Measurements from ENCODE around the gene CYP1A2. TPM values are rescaled to one million over a fixed set of nuclear protein-coding genes. Genes with fewer than 3 reads are reported as not detected.

The CYP1A2 gene
- total RNA-seq, 6 donors from 2014 or later: 0.15 to 0.80 TPM; not detected in 4

DNA sequence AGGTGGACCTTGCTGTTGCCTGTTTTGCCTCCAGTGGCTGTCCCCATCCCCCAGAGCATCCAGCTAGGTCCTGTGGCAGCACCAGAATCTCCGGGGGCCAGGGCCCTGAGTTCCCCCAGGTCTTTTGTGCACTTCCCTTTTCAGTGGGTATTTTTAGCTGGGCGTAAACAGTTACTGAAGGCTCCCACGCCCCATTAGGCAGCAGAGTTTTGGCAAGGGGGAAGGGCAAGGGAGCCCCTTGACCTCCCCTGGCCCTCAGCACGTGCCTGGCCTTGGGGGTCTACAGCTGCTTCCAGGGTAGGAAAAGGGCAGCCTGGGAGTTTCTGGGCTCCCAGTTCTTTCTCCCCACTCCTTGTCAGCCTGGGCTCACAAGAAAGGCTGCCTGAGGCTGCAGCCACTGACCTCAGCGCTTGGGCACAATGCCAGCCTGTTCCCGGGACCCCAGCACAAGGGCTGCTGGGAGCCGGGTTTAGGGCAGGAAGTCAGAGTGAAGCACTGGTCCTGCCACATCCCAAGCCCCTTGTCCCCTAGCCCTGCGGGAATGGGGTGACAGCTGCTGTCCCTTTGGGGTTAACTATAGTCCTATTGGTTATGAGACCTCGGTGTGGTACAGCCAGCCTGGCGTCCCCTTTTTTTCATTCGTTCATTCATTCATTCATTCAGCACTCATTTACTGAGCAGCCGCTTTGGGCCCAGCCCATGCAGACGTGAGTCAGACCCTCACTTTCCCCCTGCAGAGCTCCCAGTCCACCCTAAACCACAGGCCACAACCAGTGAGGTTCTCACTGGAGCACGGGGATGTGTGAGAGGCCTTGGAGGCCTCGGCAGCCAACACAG, 41.7 kb downstream of the CYP1A2 start:
- H3K4me1 ChIP-seq: peaks cover 82 to 100% (median 84%) of the 10 kb centered on the region in 4 donors

DNA sequence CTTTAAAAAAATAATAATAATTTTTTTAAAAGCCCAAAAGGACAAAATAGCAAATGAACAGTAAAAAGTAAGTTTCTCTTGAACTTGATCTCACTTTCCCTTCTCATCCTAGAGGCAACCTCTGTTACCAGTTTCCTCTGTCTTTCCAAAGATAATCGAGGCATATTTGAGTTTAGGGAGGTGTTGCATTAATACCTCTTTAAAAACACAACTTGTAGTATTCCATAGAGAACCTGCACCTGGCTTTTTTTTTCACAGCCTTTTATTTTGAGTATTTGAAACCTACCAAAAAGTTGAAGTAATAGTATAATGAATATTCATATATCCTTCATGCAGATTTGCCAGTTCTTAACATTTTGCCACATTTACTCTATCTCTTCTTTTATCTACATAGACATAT, 42.4 kb downstream of the CYP1A2 start:
- Histone ChIP-seq H3K27ac (peak overlapping the region; percentile 88 to 99 (median 96)), H3K36me3 (no peaks in the 10 kb centered on the region), H3K27me3 (no peaks in the 10 kb centered on the region), H3K4me1 (peaks cover 75 to 94% (median 77%) of the 10 kb centered on the region in 4 donors), H3K4me3 (no peak overlapping the region), H3K9me3 (no peaks in the 10 kb centered on the region)
- 33 to 42% methylated on average over 1 of the region's 1 CpG for WGBS, 2 donors
- TF ChIP-seq CTCF (IDR thresholded peaks at IDR 0.05) (no peak), POLR2A (IDR thresholded peaks at IDR 0.05) (no peak), POLR2AphosphoS5 (IDR thresholded peaks at IDR 0.05) (no peak), EP300 (IDR thresholded peaks at IDR 0.05) (no peak)
- ATAC-seq (ENCODE audit: low FRiP score in 2 of 2) (no peak), DNase-seq (no peak)

More for the DNA sequence above, 41.7 kb downstream of the CYP1A2 start:
- Histone ChIP-seq H3K9me3 (no peaks in the 10 kb centered on the region), H3K27ac (peak overlapping the region; percentile 88 to 99 (median 96)), H3K36me3 (no peaks in the 10 kb centered on the region), H3K4me3 (peak overlapping the region in 1 of 4 donors; percentile 27), H3K27me3 (no peaks in the 10 kb centered on the region)
- ATAC-seq (ENCODE audit: low FRiP score in 2 of 2): peak in 1 of 2 donors; percentile 45
- WGBS, 2 donors: 21 to 36% methylated on average over 11 to 15 of the region's 15 CpGs
- peak in 1 of 2 donors; percentile 19 for TF ChIP-seq POLR2AphosphoS5 (IDR thresholded peaks at IDR 0.05)
- TF ChIP-seq POLR2A (IDR thresholded peaks at IDR 0.05): peak in 1 of 4 donors; percentile 16
- TF ChIP-seq CTCF (IDR thresholded peaks at IDR 0.05): no peak
- peak; percentile 69 to 72 for DNase-seq

GRCh38 chr15:74791667-74792066, 43.0 kb downstream of the CYP1A2 start:
- DNase-seq (no peak), ATAC-seq (ENCODE audit: low FRiP score in 2 of 2) (no peak)
- Histone ChIP-seq H3K4me1 (peaks cover 68 to 87% (median 70%) of the 10 kb centered on the region in 4 donors), H3K9me3 (no peaks in the 10 kb centered on the region), H3K27ac (peak overlapping the region in 3 of 4 donors; percentile 11 to 98 (median 30)), H3K27me3 (no peaks in the 10 kb centered on the region), H3K36me3 (no peaks in the 10 kb centered on the region), H3K4me3 (no peak overlapping the region)
- 79 to 90% methylated on average over 7 of the region's 7 CpGs for WGBS, 2 donors
- no peak for TF ChIP-seq EP300 (IDR thresholded peaks at IDR 0.05)
- TF ChIP-seq CTCF (IDR thresholded peaks at IDR 0.05): no peak
- no peak for TF ChIP-seq POLR2AphosphoS5 (IDR thresholded peaks at IDR 0.05)
- TF ChIP-seq POLR2A (IDR thresholded peaks at IDR 0.05): no peak

- H3K27ac ChIP-seq: peak overlapping the region in 3 of 4 donors; percentile 30 to 98 (median 35)
- no peaks in the 10 kb centered on the region for H3K36me3 ChIP-seq
- WGBS, 2 donors: 43 to 67% methylated on average over 10 to 11 of the region's 12 CpGs
- H3K4me1 ChIP-seq: peaks cover 61 to 80% (median 63%) of the 10 kb centered on the region in 4 donors
- no peak for TF ChIP-seq CTCF (IDR thresholded peaks at IDR 0.05)
- no peak for TF ChIP-seq EP300 (IDR thresholded peaks at IDR 0.05)
- TF ChIP-seq POLR2A (IDR thresholded peaks at IDR 0.05): no peak
- TF ChIP-seq POLR2AphosphoS5 (IDR thresholded peaks at IDR 0.05): no peak
- no peak overlapping the region for H3K4me3 ChIP-seq
- no peaks in the 10 kb centered on the region for H3K9me3 ChIP-seq
- no peaks in the 10 kb centered on the region for H3K27me3 ChIP-seq
- ATAC-seq (ENCODE audit: low FRiP score in 2 of 2) (no peak), DNase-seq (no peak)
Measured at GRCh38 chr15:74792227-74793016, 43.8 kb downstream of the CYP1A2 start.

Data from upper lobe of left lung (tissue), 6 donors.